ENCODE measurements around the gene TMSB10.

TMSB10 gene

DNA sequence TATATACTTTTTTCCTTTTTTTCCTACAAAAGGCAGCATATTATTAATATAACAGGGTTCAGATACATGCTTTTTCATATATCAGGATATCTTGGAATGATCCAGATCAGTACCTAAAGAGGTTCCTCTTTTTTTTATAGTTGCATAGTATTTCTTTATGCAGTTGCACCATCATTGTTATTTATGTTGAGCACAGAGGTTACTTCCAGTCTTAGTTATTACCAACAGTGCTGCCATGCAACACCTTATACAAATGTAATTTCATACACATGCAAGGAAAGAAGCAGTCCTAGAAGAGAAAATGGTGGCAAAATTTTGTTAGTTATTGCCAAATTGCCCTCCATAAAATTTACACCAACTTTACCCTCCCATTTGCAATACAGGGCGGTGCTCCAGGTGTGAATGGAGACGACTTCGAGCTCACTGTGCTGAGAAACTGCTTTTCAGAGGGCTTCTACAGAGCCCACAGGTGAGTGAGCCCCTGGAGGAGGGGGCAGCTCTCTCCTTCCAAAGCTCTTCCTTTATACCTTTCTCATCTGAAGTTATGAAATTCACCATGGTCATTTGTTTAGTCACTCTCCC is 35.5 kb downstream of the TMSB10 start:
- DNase-seq, result no peak

DNA sequence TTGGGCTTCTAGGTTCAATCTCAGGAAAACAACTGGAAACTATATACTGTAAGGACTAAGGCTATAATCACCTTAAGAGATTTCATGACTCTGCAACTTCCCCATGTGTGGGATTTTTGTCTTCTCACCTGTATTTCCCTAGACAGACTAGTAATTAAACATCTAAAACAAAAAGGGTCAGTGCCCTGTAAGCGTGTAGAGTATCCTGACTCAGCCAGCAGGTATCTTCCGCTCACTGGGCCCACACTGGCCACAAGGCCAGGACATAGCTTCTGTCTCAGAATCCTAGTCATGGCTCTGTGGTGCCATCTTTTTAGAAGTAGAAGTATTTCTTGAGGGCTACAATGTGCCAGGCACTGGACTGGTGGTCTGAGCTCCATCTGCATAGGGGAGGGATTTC is 36.7 kb downstream of the TMSB10 start:
- DNase-seq, result no peak

DNA sequence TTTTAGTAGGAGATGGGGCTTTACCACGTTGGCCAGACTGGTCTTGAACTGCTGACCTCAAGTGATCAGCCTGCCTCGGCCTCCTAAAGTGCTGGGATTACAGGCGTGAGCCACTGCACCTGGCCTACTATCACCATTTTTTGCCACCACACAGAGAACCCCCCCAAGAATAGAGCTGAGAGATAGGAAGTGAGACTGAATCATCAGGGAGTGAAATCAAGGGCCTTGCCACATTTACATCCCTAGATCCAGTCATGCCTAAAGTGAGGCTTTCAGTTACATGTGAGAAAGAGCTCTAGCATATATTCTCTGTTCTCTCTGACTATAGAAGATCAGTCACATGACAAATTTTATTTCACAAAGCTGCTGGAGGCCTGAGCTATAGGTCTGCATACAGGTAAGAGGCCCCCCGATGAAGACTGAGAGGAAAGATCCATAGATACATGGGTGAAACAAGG is 37.5 kb downstream of the TMSB10 start:
- no peak for DNase-seq

DNA sequence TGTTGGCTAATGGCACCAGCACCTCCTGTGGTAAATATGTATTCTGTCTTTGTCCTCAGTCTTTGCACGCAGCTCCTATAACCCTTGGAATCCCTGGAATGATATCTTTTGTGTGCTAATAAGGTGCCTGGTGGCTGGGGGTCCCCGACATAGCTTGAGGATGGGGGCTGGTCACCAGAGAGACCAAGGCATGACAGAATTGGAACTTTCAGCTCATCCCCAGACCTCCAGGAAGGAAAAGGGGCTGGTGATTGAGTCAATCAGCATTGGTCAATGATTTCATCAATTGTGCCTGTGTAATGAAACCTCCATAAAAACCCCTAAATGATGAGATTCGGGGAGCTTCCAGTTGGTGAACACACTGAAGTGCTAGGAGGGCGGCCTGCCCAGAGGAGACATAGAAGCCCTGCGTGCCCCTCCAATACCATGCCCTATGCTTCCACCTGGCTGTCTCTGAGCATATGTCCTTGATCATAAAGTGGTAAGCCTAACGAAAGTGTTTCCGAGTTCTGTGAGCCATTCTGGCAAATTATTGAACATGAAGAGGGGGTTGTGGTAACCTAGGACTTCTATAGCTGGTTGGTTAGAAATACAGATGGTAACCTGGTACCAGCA is 38.9 kb downstream of the TMSB10 start:
- no peak for DNase-seq

DNA sequence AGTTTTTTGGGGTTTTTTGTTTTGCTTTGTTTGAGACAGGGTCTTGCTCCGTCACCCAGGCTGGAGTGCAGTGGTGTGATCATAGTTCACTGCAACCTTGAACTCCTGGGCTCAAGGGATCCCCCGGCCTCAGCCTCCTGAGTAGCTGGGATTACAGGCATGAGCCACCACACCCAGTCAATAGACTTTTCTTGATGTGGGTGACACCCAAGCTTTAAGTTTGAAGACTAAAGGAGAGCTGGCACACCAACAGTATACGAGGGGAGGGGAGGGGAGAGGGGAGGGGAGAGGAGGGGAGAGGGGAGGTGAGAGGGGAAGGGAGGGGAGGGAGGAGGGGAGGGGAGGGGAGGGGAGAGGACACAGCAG is 40.4 kb downstream of the TMSB10 start:
- peak in 1 of 4 experiments; percentile 5 for DNase-seq

DNA sequence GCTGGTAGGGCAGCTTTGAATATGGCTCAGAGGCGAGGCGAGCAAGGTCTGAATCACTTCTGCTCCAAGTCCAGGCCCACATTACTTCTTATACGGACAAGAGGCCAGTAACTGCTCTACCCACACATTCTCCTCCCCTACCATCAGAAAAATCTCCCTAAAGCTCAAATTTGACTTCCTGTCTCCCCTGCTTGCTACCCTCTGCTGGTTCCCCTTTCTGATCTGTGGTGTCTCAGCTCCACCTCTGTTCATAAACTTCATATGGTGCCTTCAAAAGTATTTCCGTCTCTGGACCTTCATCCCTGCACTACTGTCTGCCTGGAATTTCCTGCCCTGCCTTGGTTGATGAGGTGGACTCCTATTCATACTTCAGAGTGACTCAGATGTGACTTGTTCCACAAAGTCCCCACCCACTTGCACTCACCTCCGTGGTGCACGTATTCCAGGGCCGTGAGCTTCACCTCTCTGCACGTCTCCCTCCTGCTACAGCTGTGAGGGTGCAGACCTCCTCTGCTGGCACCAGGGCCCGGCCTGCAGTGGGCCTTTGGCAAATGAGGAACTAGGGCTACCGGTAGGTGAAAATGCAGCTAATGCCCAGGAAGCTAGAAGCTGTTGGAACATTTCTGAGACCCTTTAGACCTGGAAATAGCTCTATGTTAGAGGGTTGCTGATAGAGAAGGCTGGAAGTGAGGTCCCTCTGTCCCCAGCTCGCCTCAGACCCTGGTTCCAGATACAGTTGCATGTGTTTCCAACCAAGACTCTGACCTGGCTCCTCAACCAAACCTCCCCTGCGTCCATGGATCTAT is 41.0 kb downstream of the TMSB10 start:
- DNase-seq, result peak in 3 of 4 experiments; percentile 23 to 31 (median 29)

DNA sequence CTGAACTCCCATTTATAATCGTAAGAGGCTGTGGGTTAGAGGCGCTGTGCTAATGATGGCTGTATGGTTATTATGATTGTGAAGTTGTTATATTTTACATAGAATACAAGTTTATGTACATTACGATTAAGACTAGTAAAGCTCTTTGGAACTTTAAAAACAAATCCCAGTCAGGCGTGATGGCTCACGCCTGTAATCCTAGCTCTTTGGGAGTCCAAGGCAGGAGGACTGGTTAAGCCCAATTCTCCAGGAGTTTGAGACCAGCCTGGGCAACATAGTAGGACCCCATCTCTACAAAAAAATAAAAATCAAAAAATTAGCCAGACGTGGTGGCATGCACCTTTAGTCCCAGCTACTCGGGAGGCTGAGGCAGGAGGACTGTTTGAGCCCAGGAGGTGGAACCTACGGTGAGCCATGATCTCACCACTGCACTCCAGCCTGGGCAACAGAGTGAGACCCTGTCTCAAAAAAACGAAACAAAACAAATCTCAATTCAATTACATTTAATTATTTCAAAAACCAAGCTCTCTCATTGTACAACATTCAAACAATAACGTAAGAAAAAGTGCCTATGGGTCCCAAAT is 41.6 kb downstream of the TMSB10 start:
- DNase-seq, result no peak

DNA sequence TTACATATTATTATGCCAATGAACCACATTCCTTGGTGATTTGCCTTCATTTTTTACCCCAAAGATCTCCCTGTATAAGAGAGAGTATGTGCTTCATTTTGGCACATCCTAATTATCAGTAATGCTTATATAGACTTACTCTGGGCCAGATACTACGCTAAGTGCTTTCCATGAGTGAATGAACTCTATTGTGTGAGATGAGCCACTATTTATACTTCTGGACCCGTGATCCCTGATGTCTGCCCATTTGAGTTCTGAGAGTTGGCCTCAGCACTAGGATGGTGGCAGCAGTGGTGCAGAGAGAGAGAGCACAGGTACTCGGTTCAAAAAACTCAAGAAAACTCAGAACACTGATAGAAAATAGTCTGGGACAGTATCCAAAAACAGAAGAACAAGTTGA is 48.1 kb downstream of the TMSB10 start:
- no peak for DNase-seq

DNA sequence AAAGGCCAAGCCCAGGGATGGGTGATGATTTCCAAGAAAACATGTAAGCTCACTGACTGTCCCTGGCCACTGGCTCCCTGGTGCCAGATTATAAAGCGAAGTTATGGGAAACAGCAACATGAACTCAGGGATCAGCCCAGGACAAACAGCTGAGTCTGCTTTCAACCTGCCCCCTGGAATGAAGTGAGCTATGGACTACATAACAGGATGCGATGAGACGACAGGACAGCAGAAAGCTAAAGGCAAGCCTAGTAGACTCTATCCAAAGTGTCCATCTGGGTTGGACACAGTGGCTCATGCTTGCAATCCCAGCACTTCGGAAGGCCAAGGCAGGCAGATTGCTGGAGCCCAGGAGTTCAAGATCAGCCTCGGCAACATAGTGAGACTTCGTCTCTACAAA is 48.9 kb downstream of the TMSB10 start:
- DNase-seq, result no peak

Data from activated naive CD4-positive, alpha-beta T cell (primary cell).